ENCODE results near the gene ABCD1. TPM values are rescaled to one million over a fixed set of nuclear protein-coding genes. Genes with fewer than 3 reads are reported as not detected.
A peak's percentile ranks its signal among the peaks of the same experiment; 100 is the strongest.

ABCD1 gene
- polyA plus RNA-seq, 2 of the 4 experiments (the other 2 are of a cell fraction), result 1.7 to 3.8 TPM

GRCh38 chrX:153722704-153723350 is 1.8 kb upstream of the ABCD1 start:
- Histone ChIP-seq H3K4me3 (peak overlapping the region; percentile 93), H3K27ac (peak overlapping the region; percentile 97), H3K4me2 (peak overlapping the region; percentile 90), H3K4me1 (peaks cover 25% of the 10 kb centered on the region), H3K9me3 (no peaks in the 10 kb centered on the region)
- ChIA-PET POLR2A (no interaction called here), CTCF (interaction anchor here (0.7 to 1.6 kb wide), 4 partner anchors 9 to 118 kb away, joined by 3 to 4 read pairs (median 3); no protein-coding TSS in a partner anchor)
- FAIRE-seq (no peak), ATAC-seq (no peak), DNase-seq (ENCODE audit: low read depth in 1 of 2, low spot score in 1 of 2) (peak in 1 of 2 experiments; percentile 25)
- whole genome bisulfite sequencing (ENCODE audit: missing lambda C conversion rate), result 37% methylated on average over 11 of the region's 12 CpGs
- TF ChIP-seq FOSB (CRISPR knock-in tag; IDR thresholded peaks at IDR 0.05) (no peak), CEBPB (IDR thresholded peaks at IDR 0.05) (0 out of 4 replicates have a peak, but pooled peaks of 1 of the 2 experiments have one; percentile 12)

GRCh38 chrX:153723351-153724251 is 1.1 kb upstream of the ABCD1 start:
- TF ChIP-seq MAX (IDR thresholded peaks at IDR 0.05) (peak; percentile 68), PHF8 (IDR thresholded peaks at IDR 0.05; ENCODE audit: borderline replicate concordance, low read depth) (peak; percentile 61), POLR2A (IDR thresholded peaks at IDR 0.05; ENCODE audit: low read length) (no peak; the same call in 1 of the 2 replicates), CTCF (IDR thresholded peaks at IDR 0.05) (peak; percentile 55), EHMT2 (IDR thresholded peaks at IDR 0.05; ENCODE audit: low read depth) (no peak), HMGXB4 (CRISPR knock-in tag; IDR thresholded peaks at IDR 0.05; ENCODE audit: borderline replicate concordance) (peak; percentile 56; the same call in 1 of the 2 replicates), BHLHE40 (IDR thresholded peaks at IDR 0.05; ENCODE audit: low read depth, low read length) (0 out of 2 replicates have a peak, but pooled peaks have one; percentile 8)
- Histone ChIP-seq H3K4me3 (peak overlapping the region; percentile 93), H3K4me2 (peak overlapping the region; percentile 90), H3K4me1 (peaks cover 25% of the 10 kb centered on the region), H3K9me3 (no peaks in the 10 kb centered on the region), H3K27ac (peak overlapping the region; percentile 97)
- FAIRE-seq (no peak), ATAC-seq (peak; percentile 70 to 84), DNase-seq (ENCODE audit: low read depth in 1 of 2, low spot score in 1 of 2) (peak; percentile 66 to 73)
- ChIA-PET CTCF (interaction anchor here (0.7 to 1.6 kb wide), 3 partner anchors 10 to 88 kb away, joined by 3 to 4 read pairs (median 3); no protein-coding TSS in a partner anchor), POLR2A (interaction anchor here (0.6 kb wide), 2 partner anchors 11 to 202 kb away, joined by 3 read pairs; no protein-coding TSS in a partner anchor)
- 0% methylated on average over 13 of the region's 78 CpGs for WGBS (ENCODE audit: missing lambda C conversion rate)

- Histone ChIP-seq H3K27ac (peak overlapping the region; percentile 97), H3K4me3 (peak overlapping the region; percentile 93), H3K9me3 (no peaks in the 10 kb centered on the region), H3K4me2 (peak overlapping the region; percentile 86), H3K4me1 (peaks cover 25% of the 10 kb centered on the region)
- POLR2A ChIA-PET, result no interaction called here
- peak in 1 of 2 experiments; percentile 0; a peak in 2 of 6 replicates for ATAC-seq
- FAIRE-seq, result no peak
- CTCF ChIA-PET, result no interaction called here
- WGBS (ENCODE audit: missing lambda C conversion rate), result 95% methylated on average over 15 of the region's 55 CpGs
- no peak for DNase-seq (ENCODE audit: low read depth in 1 of 2, low spot score in 1 of 2)
- TF ChIP-seq GATA3 (IDR thresholded peaks at IDR 0.05; ENCODE audit: borderline replicate concordance) (no peak), CBX8 (IDR thresholded peaks at IDR 0.05) (no peak), EHF (CRISPR knock-in tag; IDR thresholded peaks at IDR 0.05) (no peak), CBX2 (IDR thresholded peaks at IDR 0.05; ENCODE audit: borderline replicate concordance, low read depth) (no peak), PBX3 (IDR thresholded peaks at IDR 0.05) (no peak), ATOH8 (CRISPR knock-in tag; IDR thresholded peaks at IDR 0.05; ENCODE audit: low read depth) (no peak), FOSB (CRISPR knock-in tag; IDR thresholded peaks at IDR 0.05) (no peak), EP300 (IDR thresholded peaks at IDR 0.05) (no peak), CHD4 (IDR thresholded peaks at IDR 0.05; ENCODE audit: borderline replicate concordance) (no peak), RFX5 (IDR thresholded peaks at IDR 0.05) (no peak), REST (IDR thresholded peaks at IDR 0.05) (no peak)
These were observed 579 bp downstream of the ABCD1 start for GRCh38 chrX:153725039-153725831.

Data from A549 (cell line).